ENCODE measurements around the gene CEP44. TPM values are rescaled to one million over a fixed set of nuclear protein-coding genes. Genes with fewer than 3 reads are reported as not detected.

The CEP44 gene
- total RNA-seq, 1 donor from 2014 or later, result 17.0 TPM

DNA sequence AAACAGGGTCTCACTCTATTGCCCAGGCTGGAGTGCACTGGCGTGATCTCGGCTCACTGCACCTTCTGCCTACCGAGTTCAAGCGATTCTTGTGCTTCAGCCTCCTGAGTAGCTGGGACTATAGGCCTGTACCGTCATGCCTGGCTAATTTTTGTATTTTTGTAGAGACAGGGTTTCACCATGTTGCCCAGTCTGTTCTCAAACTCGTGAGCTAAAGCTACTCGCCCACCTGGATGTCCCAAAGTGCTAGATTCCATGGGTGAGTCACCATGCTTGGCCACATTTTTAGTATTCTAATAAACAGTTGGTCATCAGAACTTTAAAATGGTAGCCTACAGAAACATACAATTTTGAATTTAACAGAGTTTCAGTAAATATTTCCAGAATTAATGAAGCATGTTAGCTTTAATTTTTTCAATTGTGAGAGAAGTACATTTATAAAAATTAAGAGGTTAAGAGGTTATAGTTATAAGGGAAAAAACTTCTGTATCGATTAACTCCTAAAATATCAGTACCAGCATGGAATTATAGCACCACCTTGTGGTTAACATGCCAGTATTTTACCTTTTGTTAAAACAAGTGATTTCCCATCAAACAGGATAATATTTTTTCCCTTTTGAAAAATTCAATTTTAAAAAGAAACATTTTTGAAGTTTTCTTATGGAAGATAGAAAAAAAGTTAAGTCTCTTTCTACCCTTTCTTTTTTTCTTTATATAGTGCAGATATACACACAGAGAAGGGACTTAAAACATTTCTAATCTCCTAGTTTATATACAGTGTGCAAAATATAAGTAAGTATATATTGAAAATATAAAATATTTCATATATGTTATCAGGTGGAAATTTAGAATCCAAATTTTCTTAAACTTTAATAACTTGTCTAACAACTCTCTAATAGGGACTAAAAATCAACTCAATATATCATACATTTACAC is 35.4 kb downstream of the CEP44 start:
- intact Hi-C loops (cut with micrococcal nuclease), result loop anchor here (1.0 to 5.0 kb wide), 3 partner anchors 97 to 897 kb away; no protein-coding TSS in a partner anchor

DNA sequence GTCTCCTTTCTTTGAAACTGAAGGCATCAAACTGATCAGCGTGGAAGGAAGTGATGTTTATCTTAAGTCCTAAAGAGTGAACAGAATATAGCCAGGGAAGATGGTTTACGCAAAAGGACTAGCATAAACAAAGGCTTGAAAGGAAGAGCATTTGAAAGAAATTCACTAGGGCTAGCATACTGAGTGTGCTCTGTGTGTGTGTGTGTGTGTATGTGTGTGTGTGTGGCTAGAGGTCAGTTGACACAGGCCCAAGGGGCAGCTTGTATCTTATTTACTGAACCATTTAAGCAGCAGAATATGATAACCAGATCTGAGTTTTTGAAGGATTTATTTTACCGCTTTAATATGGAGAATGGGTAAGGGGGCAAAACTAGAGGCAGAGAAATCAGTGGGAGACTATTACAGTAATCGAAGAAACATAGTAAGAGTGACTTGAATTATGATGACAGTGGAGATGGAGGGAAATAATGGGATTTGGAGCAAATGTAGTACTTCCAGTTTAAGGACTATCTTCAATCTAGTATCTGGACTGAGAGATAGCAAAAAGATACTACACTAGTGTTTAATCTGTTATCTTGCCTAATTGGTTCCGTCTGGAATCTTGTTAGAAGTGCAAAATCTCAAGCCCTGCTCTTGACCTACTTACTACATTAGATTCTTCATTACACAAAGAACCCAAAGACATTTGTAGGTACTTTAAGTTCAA is 36.9 kb downstream of the CEP44 start:
- intact Hi-C loops (cut with micrococcal nuclease), result no loop called here

DNA sequence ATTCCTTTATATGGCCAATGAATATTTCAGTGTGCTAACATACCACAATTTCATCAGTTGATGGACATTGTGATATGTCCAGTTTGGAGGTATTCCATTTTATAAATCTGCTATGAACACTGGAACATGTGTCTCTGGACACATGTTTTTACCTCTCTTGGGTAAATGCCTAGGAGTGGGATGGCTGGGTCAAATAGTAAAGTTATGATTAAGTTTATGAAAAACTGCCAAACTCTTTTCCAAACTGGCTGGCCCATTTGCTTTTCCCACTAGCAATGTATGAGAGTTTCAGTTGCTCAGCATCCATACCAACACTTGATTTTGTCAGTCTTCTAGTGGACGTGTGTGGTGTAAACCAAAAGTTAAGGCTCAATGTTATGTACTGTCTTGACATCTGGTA is 40.5 kb downstream of the CEP44 start:
- intact Hi-C loops (cut with micrococcal nuclease), result no loop called here

DNA sequence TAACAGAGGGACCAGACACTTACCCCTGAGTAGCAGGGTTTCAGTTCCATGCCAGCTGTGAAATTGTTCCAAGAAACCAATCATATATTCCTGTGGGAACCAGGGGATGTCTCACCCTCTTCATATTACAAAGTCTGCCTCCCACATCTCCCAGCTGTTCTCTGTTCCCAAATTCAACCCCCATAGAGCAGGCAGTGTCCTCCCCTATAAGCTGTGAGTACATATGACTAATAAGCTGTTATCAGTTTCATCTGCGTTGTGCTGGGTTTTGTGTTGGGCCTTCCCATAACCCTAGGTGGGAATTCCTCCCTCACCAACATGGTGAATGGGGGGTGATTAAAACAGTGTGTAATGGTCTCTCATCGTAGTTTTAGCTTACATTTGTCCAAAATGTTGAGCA is 41.0 kb downstream of the CEP44 start:
- intact Hi-C loops (cut with micrococcal nuclease), result no loop called here

DNA sequence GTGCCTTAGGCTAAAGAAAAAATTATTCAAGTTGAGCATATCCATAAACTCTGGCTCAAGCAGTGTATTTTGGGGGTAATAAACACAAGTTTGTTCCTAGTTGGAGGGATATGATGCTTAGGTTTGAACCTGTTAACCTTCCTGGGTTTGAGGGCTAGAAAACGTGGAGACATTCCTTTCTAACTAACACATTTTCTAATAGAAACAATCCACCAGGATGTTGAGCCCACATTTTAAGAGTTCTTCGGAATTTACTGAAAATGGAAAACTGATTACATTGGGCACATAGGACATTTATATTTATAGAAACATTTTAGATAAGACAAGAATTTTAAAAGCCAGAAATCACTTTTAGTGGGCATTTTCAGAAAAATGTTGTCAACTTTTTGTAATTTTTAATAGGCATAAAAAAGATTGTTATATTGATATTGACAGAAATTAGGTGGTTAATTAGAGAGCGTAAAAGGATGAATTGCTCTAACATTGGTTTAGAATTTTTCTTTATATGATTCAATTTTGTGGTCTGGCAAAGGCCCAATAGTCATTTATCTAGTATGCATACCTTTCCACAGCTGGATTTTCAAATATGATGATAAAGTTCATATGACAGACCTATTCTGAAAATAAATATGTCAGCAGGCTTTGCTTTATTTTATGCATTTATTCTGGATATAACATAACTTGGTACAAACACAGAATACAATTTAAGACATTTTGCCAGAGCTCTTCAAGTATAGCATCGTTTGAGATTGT is 49.2 kb downstream of the CEP44 start:
- intact Hi-C loops (cut with micrococcal nuclease), result no loop called here

DNA sequence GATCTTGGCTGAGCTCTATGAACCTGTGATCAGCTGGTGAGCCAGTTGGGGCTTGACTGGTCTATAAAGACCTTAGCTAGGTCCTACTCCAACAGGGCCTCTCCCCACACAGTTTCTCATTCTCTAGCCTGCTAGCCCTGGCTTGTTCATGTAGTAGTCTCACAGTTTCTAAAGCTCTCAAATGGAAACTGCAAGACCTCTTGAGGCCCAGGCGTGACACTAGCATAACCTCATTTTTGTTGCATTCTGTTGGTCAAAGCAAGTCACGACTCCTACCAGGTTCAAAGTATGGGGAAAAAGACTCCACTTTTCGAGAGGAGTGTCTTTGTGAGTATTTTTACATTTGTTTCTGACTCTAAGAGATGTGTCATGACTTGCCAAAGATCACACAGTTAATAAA is 50.9 kb downstream of the CEP44 start:
- intact Hi-C loops (cut with micrococcal nuclease), result no loop called here

DNA sequence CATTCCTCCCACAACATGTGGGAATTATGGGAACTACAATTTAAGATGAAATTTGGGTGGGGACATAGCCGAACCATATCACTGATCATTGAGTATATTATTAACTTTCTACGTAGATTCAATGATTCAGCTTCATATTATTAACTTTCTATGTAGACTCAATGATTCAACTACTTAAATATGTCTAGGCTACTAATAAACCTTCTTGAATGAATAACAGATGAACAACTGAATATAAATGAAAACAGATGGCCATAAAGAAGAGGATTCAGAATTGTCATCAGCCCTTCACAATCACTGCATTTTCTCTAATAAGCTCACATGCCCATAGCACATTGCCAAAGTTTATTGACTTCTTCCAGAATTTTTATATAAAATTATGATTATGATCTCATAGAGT is 57.0 kb downstream of the CEP44 start:
- intact Hi-C loops (cut with micrococcal nuclease), result no loop called here

DNA sequence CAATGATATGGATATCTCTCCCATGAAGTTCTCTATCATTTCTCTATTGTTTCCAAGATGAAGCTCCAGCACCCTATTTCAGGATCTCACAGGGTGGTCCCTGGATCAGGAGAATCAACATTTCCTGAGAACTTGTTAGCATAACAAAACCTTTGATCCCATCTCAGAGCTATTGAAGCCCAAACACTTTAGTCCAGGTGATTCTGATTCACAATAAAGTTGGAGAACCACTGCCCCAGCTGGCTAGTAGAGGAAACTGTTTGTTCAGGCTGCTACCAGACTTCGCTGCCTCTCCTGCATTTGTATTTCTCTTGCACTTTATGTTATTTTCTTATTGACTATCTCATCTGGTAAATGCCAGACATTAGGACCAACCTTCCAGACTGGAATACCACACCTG is 65.4 kb downstream of the CEP44 start:
- intact Hi-C loops (cut with micrococcal nuclease), result no loop called here

DNA sequence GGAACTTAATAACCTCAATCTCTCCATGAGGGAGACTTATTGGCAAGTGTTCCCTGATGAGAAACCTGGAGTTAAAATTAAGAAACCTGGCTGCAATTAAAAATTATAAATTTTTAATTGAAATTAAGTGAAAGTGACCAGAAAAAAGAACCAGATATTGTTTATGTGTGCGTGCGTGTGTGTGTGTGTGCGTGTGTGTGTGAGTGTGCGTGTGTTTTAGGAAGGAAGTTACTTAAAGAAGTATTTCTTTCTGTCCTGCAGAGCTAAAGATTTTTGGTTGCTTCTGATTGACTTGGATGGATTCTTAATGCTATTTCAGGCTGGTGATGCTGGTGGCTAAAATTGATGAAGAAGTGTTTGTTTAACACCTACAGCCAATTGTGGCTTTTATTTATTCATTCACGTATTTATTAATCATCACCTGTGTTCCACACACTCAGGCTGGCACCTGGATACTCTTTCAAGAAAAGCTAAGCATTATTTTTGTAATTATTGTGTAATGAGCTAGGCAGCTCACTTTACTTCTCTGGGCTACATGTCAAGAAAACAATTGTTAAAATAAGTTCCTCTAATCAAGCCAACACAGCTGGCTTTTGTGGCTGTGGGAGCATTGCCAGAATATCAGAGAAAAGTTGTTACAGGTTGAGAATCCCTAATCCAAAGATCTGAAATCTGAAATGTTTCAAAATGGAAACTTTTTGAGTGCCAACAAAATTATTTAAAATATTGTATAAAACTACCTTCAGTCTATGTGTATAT is 68.5 kb downstream of the CEP44 start:
- intact Hi-C loops (cut with micrococcal nuclease), result no loop called here

DNA sequence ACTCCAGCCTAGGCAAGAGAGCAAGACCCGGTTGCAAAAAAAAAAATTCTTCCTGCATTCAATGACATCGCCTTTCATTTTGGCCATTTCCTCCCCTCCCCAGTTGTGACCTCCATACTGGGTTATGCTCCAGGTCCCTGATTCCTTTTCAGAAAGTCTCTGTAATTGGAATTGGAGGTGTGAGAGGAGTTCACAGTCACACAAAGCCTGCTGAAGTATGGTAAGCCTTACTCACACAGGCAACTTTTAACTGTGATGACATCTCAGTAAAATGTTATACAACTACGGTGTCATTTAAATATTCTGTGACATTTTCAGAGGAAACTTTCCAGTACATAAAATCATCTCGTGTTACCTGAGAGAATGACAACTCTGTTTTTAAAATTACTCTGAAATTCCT is 73.6 kb downstream of the CEP44 start:
- intact Hi-C loops (cut with micrococcal nuclease), result no loop called here

DNA sequence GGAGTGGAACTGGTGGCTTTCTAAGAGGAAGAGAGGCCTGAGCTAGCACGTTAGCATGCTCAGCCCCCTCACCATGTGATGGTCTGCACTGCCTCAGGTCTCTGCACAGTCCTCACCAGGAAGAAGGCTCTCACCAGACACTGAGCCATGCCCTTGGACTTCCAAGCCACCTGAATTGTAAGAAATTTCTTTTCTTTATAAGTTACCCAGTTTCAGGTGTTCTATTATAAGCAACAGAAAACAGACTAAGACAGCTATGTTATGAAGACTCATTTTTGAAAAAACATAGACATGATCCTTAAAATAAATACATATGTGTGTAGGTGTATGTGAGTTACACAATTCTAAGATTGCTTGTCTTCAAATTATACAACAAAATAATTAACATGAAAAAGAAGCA is 74.7 kb downstream of the CEP44 start:
- intact Hi-C loops (cut with micrococcal nuclease), result loop anchor here (2.0 kb wide), 1 partner anchor 76 kb away; the partner anchor contains the start of genes CEP44 and FBXO8

DNA sequence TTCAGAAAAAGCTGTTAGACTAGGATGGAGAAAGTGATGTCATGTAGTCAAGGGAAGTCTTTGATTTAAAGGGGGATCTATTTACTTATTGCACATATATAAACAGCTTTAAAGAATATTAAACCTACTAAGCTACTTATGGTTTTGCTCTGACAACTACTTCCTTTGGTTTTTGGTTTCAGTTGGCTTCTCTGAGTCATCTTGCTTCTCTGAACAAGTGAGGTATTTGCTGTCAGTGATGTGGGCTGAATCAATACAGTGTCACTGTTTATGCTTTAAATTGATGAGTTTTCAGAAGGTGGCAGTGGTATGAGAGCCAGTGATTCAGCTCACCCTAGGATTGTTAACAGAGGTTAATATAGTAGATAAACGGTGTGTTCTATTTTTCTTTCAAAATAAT is 75.1 kb downstream of the CEP44 start:
- intact Hi-C loops (cut with micrococcal nuclease), result loop anchor here (2.0 kb wide), 1 partner anchor 76 kb away; the partner anchor contains the start of genes CEP44 and FBXO8

DNA sequence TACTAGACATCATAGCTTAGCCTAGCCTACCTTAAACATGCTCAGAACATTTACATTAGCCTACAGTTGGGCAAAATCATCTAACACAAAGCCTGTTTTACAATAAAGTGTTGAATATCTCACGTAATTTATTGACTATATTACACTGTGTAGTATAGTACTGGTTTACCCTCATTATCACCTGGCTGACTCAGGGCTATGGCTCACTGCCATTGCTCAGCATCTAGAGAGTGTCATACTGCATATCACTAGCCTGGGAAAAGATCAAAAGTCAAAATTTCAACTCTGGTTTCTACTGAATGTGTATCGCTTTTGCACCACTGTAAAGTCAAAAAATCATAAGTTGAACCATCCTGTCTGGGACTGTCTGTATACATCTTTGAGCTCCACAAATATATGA is 78.6 kb downstream of the CEP44 start:
- intact Hi-C loops (cut with micrococcal nuclease), result loop anchor here (5.0 to 10.0 kb wide), 2 partner anchors 160 to 1172 kb away; partner anchors contain the start of gene HPGD

DNA sequence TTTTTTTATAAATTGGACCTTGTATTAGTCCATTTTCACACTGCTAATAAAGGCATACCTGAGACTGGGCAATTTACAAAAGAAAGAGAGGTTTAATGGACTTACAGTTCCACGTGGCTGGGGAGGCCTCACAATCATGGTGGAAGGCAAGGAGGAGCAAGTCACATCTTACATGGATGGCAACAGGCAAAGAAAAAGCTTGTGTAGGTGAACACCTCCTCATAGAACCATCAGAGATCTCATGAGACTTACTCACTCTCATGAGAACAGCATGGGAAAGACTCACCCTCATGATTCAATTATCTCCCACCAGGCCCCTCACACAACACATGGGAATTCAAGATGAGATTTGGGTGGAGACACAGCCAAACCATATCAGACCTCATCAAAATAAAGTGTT is 80.1 kb downstream of the CEP44 start:
- intact Hi-C loops (cut with micrococcal nuclease), result loop anchor here (5.0 to 10.0 kb wide), 2 partner anchors 159 to 1171 kb away; partner anchors contain the start of gene HPGD

DNA sequence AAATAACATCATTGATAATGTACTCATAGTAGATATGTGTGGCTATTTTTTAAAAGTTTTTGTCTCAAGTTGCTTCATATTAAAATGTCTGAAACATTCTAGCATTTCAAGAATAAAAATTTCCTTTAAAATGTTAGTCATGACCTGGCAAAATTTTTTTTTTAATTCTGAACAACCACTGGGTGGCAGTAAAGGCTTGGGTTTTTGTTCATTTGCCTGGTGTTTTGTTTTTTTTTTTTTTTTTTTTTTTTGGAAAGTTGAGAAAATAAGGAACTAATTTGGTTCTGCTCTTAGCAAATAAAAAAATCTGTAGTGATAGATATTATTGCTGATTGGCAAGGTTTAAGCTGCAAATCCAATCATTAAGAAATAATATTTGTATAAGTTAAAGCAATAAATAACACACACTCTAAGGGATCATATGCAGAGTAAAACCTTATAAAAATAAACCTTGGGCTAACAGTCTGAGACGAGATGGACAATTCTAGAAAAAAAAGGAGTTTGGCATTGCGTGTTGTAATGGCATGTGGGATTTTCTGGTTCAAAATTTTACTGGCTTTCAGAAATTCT is 81.4 kb downstream of the CEP44 start:
- intact Hi-C loops (cut with micrococcal nuclease), result loop anchor here (1.0 to 10.0 kb wide), 3 partner anchors 267 to 1170 kb away; no protein-coding TSS in a partner anchor

DNA sequence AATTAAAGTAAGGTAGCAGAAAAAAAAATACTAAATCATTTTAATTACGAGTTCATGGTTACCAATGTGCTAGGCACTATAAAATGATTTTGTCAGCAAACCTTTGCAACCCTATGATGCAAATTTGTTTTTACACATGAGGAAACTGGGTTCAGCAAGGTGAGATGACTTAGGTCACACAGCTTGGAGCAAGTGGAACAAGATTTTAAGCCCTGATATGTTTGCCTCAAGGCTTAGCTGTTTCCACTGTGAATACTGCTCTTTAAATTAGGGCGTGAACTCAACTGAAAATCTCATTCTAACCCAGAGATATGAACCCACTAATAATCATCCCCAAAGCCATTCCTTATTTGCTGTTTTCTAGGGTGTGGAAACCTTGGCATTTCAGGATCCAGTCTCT is 86.3 kb downstream of the CEP44 start:
- intact Hi-C loops (cut with micrococcal nuclease), result loop anchor here (10.0 kb wide), 1 partner anchor 1165 kb away; no protein-coding TSS in a partner anchor

DNA sequence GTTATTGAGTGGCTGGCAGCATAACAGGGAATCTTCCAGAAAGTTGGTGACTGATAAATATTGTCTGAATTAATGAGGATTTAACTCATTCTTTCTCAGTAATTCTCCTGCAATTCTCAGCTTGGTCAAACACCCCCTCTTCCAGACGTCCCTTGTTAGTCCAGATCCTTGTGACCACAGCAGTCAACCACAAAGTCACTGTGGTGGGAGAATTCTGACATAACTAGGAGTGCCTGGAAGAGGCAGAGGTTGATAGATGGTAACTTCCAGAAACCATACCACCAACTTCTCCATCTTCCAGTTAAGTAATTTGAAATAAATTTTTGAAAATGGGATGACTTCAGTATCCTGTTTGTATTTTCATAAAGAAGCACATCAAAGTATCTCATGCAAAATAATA is 90.1 kb downstream of the CEP44 start:
- intact Hi-C loops (cut with micrococcal nuclease), result no loop called here

DNA sequence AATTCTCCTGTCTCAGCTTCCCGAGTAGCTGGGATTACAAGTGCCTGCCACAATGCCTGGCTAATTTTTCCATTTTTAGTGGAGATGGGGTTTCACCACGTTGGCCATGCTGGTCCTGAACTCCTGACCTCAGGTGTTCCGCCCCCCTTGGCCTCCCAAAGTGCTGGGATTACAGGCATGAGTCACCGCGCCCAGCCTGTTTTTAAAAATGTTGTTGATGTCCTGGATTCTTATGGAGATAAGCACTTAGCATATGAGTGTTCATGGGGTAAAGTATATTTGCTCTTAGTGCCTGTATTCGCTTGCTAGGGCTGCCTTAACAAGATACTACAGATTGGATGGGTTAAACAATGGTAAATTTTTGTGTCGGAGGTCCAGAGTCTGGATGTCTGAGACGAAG is 91.7 kb downstream of the CEP44 start:
- intact Hi-C loops (cut with micrococcal nuclease), result no loop called here

DNA sequence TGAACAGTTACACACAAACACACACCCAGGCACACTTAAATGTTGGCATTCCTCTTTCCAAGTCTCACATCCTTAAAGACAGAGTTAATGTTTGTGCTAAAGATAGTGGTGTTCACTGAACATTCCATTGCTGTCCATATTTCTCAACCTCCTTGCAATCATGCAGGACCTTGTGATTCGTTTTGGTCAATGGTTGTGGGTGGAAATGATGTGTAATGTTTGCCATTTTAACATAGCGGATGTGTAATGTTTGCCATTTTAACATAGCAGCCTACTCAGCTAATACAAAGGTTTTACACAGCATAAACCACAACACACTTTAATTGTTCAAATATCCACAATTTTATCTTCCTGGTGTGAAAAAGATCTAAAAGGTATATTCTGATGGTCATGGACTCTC is 93.9 kb downstream of the CEP44 start:
- intact Hi-C loops (cut with micrococcal nuclease), result no loop called here

DNA sequence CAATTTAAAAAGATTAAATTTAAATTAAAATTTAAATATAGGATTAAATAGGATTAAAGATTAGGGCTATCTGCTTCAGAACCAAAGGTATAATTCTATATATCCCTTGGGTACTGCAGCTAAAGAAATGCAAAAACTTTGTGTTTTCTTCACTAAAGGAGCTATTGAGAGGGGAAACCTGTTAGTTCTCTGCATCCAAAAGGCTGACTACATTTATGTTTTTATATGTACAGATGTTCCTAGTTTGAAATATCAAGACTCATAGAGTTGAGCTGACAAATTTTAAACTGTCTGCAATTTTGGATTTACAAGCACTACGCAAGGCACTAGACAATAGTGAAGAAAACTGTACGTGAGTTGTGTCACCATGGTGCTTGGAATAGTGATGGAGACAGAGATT is 95.2 kb downstream of the CEP44 start:
- intact Hi-C loops (cut with micrococcal nuclease), result no loop called here
